Measurements from ENCODE around the gene IL16.

IL16 gene

DNA sequence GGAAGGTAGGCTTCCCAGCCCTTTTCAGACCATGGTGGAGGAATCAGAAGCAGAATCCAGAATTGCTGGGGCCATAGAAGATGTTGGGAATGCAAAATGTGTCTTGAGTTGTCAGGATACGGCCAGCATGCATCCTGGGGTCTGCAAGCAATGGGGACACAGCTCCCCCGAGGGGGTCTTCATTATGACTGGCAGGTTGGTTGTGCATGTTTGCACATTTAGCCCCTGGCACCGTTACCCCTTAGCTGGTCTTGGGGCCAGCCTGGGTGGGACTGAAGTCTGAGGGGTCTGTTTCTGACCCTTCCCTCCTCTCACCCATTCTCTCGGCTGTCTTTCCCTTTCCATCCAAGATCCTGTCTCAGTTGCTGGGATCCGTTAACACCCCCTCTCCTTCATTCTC lies 76.5 kb downstream of the IL16 start:
- H3K4me1 ChIP-seq (ENCODE audit: control extremely low read depth in 1 of 4, control insufficient read depth in 4 of 4, insufficient read depth in 4 of 4, low read length in 3 of 4) = peaks cover 4 to 18% (median 13%) of the 10 kb centered on the region in 4 experiments
- POLR2A ChIA-PET = no interaction called here
- no peaks in the 10 kb centered on the region for H3K36me3 ChIP-seq (ENCODE audit: control insufficient read depth in 4 of 4, insufficient read depth in 4 of 4, low read length in 3 of 4)
- H3K27ac ChIP-seq (ENCODE audit: insufficient read depth in 1 of 2, low read depth in 1 of 2, low read length in 2 of 2, poor library complexity in 1 of 2, severe bottlenecking in 2 of 2) = no peak overlapping the region
- H3K27me3 ChIP-seq (replicated peaks in 2 of 5; ENCODE audit: control insufficient read depth in 4 of 5, insufficient read depth in 5 of 5, low read length in 4 of 5) = no peaks in the 10 kb centered on the region
- DNase-seq = no peak
- peaks cover 0 to 10% (median 2%) of the 10 kb centered on the region in 5 experiments for H3K9me3 ChIP-seq (ENCODE audit: control extremely low read depth in 1 of 5, control insufficient read depth in 4 of 5, insufficient read depth in 2 of 5, low read depth in 1 of 5, low read length in 4 of 5)
- CTCF ChIA-PET = interaction anchor here (0.9 to 14.7 kb wide), 7 partner anchors 22 to 128 kb away, joined by 3 to 162 read pairs (median 9); no protein-coding TSS in a partner anchor
- WGBS (ENCODE audit: insufficient coverage) = 100% methylated on average over 4 of the region's 5 CpGs
- no peak overlapping the region for H3K4me3 ChIP-seq (ENCODE audit: control insufficient read depth in 1 of 7, extremely low read depth in 1 of 7, insufficient read depth in 4 of 7, low read depth in 2 of 7, low read length in 6 of 7)

GRCh38 chr15:81273855-81274254 lies 77.2 kb downstream of the IL16 start:
- peaks cover 0 to 10% (median 2%) of the 10 kb centered on the region in 5 experiments for H3K9me3 ChIP-seq (ENCODE audit: control extremely low read depth in 1 of 5, control insufficient read depth in 4 of 5, insufficient read depth in 2 of 5, low read depth in 1 of 5, low read length in 4 of 5)
- no peaks in the 10 kb centered on the region for H3K27me3 ChIP-seq (replicated peaks in 2 of 5; ENCODE audit: control insufficient read depth in 4 of 5, insufficient read depth in 5 of 5, low read length in 4 of 5)
- no peak overlapping the region for H3K4me3 ChIP-seq (ENCODE audit: control insufficient read depth in 1 of 7, extremely low read depth in 1 of 7, insufficient read depth in 4 of 7, low read depth in 2 of 7, low read length in 6 of 7)
- CTCF ChIA-PET = interaction anchor here (0.9 to 14.7 kb wide), 12 partner anchors 8 to 133 kb away, joined by 3 to 162 read pairs (median 8); no protein-coding TSS in a partner anchor
- H3K4me1 ChIP-seq (ENCODE audit: control extremely low read depth in 1 of 4, control insufficient read depth in 4 of 4, insufficient read depth in 4 of 4, low read length in 3 of 4) = peaks cover 4 to 15% (median 12%) of the 10 kb centered on the region in 4 experiments
- WGBS (ENCODE audit: insufficient coverage) = 86% methylated on average over 1 of the region's 2 CpGs
- POLR2A ChIA-PET = no interaction called here
- H3K27ac ChIP-seq (ENCODE audit: insufficient read depth in 1 of 2, low read depth in 1 of 2, low read length in 2 of 2, poor library complexity in 1 of 2, severe bottlenecking in 2 of 2) = no peak overlapping the region
- H3K36me3 ChIP-seq (ENCODE audit: control insufficient read depth in 4 of 4, insufficient read depth in 4 of 4, low read length in 3 of 4) = no peaks in the 10 kb centered on the region
- no peak for DNase-seq

DNA sequence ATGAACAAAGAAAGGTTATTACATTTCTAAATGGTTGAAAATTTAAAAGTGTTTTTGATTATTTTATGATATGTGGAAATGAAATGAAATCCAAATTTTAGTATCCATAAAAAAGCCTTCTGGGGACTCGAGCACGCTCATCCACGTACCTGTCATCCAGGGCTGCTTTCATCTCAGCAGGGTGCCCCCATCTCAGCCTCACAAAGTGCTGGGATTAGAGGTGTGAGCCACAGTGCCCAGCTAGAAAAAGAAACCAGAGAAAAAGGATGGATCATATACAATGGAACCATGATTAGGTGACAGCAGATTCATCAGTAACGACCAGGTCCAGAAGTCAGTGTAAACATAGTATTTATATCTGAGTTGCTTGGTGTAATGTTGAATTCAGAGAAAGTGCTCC lies 77.6 kb downstream of the IL16 start:
- WGBS (ENCODE audit: insufficient coverage) = 100% methylated on average over 1 of the region's 4 CpGs
- ChIA-PET POLR2A (no interaction called here), CTCF (interaction anchor here (1.0 to 14.7 kb wide), 18 partner anchors 8 to 136 kb away, joined by 3 to 162 read pairs (median 9); no protein-coding TSS in a partner anchor)
- Histone ChIP-seq H3K4me3 (ENCODE audit: control insufficient read depth in 1 of 7, extremely low read depth in 1 of 7, insufficient read depth in 4 of 7, low read depth in 2 of 7, low read length in 6 of 7) (no peak overlapping the region), H3K27ac (ENCODE audit: insufficient read depth in 1 of 2, low read depth in 1 of 2, low read length in 2 of 2, poor library complexity in 1 of 2, severe bottlenecking in 2 of 2) (no peak overlapping the region), H3K9me3 (ENCODE audit: control extremely low read depth in 1 of 5, control insufficient read depth in 4 of 5, insufficient read depth in 2 of 5, low read depth in 1 of 5, low read length in 4 of 5) (peaks cover 0 to 10% (median 2%) of the 10 kb centered on the region in 5 experiments), H3K4me1 (ENCODE audit: control extremely low read depth in 1 of 4, control insufficient read depth in 4 of 4, insufficient read depth in 4 of 4, low read length in 3 of 4) (peaks cover 4 to 11% (median 8%) of the 10 kb centered on the region in 4 experiments), H3K36me3 (ENCODE audit: control insufficient read depth in 4 of 4, insufficient read depth in 4 of 4, low read length in 3 of 4) (no peaks in the 10 kb centered on the region), H3K27me3 (replicated peaks in 2 of 5; ENCODE audit: control insufficient read depth in 4 of 5, insufficient read depth in 5 of 5, low read length in 4 of 5) (no peaks in the 10 kb centered on the region)
- no peak for DNase-seq

- H3K9me3 ChIP-seq (ENCODE audit: control extremely low read depth in 1 of 5, control insufficient read depth in 4 of 5, insufficient read depth in 2 of 5, low read depth in 1 of 5, low read length in 4 of 5) = peaks cover 0 to 10% (median 2%) of the 10 kb centered on the region in 5 experiments
- peaks cover 2 to 7% (median 5%) of the 10 kb centered on the region in 4 experiments for H3K4me1 ChIP-seq (ENCODE audit: control extremely low read depth in 1 of 4, control insufficient read depth in 4 of 4, insufficient read depth in 4 of 4, low read length in 3 of 4)
- CTCF ChIA-PET = interaction anchor here (0.5 to 14.7 kb wide), 26 partner anchors 9 to 135 kb away, joined by 3 to 162 read pairs (median 7); partner anchors contain the start of gene STARD5
- 5% methylated on average over 8 of the region's 11 CpGs for WGBS (ENCODE audit: insufficient coverage)
- no peak overlapping the region for H3K4me3 ChIP-seq (ENCODE audit: control insufficient read depth in 1 of 7, extremely low read depth in 1 of 7, insufficient read depth in 4 of 7, low read depth in 2 of 7, low read length in 6 of 7)
- POLR2A ChIA-PET = no interaction called here
- H3K27ac ChIP-seq (ENCODE audit: insufficient read depth in 1 of 2, low read depth in 1 of 2, low read length in 2 of 2, poor library complexity in 1 of 2, severe bottlenecking in 2 of 2) = no peak overlapping the region
- no peaks in the 10 kb centered on the region for H3K36me3 ChIP-seq (ENCODE audit: control insufficient read depth in 4 of 4, insufficient read depth in 4 of 4, low read length in 3 of 4)
- H3K27me3 ChIP-seq (replicated peaks in 2 of 5; ENCODE audit: control insufficient read depth in 4 of 5, insufficient read depth in 5 of 5, low read length in 4 of 5) = no peaks in the 10 kb centered on the region
- peak; percentile 84 to 90 (median 88) for DNase-seq
These were observed 78.4 kb downstream of the IL16 start for GRCh38 chr15:81274931-81275707.

DNA sequence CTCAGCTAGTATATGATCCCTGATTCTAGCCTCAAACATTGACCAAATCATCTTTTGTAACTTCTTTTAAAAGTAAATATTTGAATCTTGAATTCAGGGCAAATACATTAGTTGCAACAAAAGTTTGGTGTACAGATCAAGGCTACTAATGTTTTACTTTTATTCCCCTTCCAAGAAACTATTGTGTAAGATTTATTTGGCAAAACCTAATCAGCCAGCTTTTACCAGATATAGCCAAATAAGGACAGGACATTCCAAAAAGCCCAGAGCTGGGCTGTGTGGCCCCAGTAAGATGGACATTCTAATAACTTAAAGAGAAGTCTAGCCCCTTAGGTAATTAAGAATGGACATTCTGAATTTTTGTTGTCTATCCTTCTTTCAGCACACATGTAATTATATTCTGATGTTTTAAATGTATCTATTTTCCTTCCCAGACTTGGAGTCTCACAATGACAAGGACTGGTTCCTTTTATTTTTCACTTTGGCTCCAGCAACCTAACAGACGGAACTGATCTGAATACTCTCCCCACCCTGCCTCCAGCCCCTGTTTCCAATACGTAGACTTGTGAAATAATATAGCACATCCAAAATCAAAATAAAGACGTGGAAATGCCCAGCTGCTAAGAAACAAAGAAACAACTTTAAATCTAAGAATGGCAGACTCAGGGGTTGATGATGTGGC lies 79.2 kb downstream of the IL16 start:
- Histone ChIP-seq H3K27me3 (replicated peaks in 2 of 5; ENCODE audit: control insufficient read depth in 4 of 5, insufficient read depth in 5 of 5, low read length in 4 of 5) (no peaks in the 10 kb centered on the region), H3K36me3 (ENCODE audit: control insufficient read depth in 4 of 4, insufficient read depth in 4 of 4, low read length in 3 of 4) (no peaks in the 10 kb centered on the region), H3K27ac (ENCODE audit: insufficient read depth in 1 of 2, low read depth in 1 of 2, low read length in 2 of 2, poor library complexity in 1 of 2, severe bottlenecking in 2 of 2) (no peak overlapping the region), H3K4me3 (ENCODE audit: control insufficient read depth in 1 of 7, extremely low read depth in 1 of 7, insufficient read depth in 4 of 7, low read depth in 2 of 7, low read length in 6 of 7) (no peak overlapping the region), H3K9me3 (ENCODE audit: control extremely low read depth in 1 of 5, control insufficient read depth in 4 of 5, insufficient read depth in 2 of 5, low read depth in 1 of 5, low read length in 4 of 5) (peaks cover 0 to 10% (median 2%) of the 10 kb centered on the region in 5 experiments), H3K4me1 (ENCODE audit: control extremely low read depth in 1 of 4, control insufficient read depth in 4 of 4, insufficient read depth in 4 of 4, low read length in 3 of 4) (peaks cover 2 to 7% (median 5%) of the 10 kb centered on the region in 4 experiments)
- no peak for DNase-seq
- ChIA-PET POLR2A (no interaction called here), CTCF (interaction anchor here (0.5 to 14.7 kb wide), 25 partner anchors 8 to 135 kb away, joined by 3 to 162 read pairs (median 8); partner anchors contain the start of gene STARD5)
- 100% methylated on average over 1 of the region's 3 CpGs for WGBS (ENCODE audit: insufficient coverage)

DNA sequence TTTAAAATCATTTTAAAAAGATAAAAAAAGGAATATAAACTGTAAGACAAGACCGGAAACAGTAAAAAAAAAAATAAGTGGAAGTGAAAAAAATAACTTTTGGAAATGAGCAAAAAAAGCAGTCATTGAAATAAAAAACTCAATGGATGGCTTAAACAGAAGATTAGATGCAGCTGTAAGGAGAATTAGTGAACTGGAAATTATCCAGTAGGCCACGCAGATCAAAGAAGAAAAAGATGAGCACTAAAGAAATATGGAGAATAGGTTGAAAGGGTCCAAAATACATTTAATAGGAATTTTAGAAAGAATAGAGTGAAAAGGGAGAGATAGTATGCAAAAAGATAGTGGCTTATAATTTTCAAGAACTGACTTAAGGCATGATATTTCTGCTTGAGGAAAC lies 80.3 kb downstream of the IL16 start:
- H3K27me3 ChIP-seq (replicated peaks in 2 of 5; ENCODE audit: control insufficient read depth in 4 of 5, insufficient read depth in 5 of 5, low read length in 4 of 5) = no peaks in the 10 kb centered on the region
- H3K9me3 ChIP-seq (ENCODE audit: control extremely low read depth in 1 of 5, control insufficient read depth in 4 of 5, insufficient read depth in 2 of 5, low read depth in 1 of 5, low read length in 4 of 5) = peaks cover 0 to 10% (median 2%) of the 10 kb centered on the region in 5 experiments
- CTCF ChIA-PET = interaction anchor here (7.2 to 14.7 kb wide), 2 partner anchors 59 to 124 kb away, joined by 69 to 162 read pairs; no protein-coding TSS in a partner anchor
- POLR2A ChIA-PET = no interaction called here
- WGBS (ENCODE audit: insufficient coverage) = 100% methylated on average over 1 of the region's 2 CpGs
- no peaks in the 10 kb centered on the region for H3K36me3 ChIP-seq (ENCODE audit: control insufficient read depth in 4 of 4, insufficient read depth in 4 of 4, low read length in 3 of 4)
- no peak for DNase-seq
- H3K27ac ChIP-seq (ENCODE audit: insufficient read depth in 1 of 2, low read depth in 1 of 2, low read length in 2 of 2, poor library complexity in 1 of 2, severe bottlenecking in 2 of 2) = no peak overlapping the region
- H3K4me3 ChIP-seq (ENCODE audit: control insufficient read depth in 1 of 7, extremely low read depth in 1 of 7, insufficient read depth in 4 of 7, low read depth in 2 of 7, low read length in 6 of 7) = no peak overlapping the region
- peaks cover 2 to 7% (median 5%) of the 10 kb centered on the region in 4 experiments for H3K4me1 ChIP-seq (ENCODE audit: control extremely low read depth in 1 of 4, control insufficient read depth in 4 of 4, insufficient read depth in 4 of 4, low read length in 3 of 4)

Measured in common myeloid progenitor, CD34-positive (primary cell).